ENCODE measurements around the gene CREB5. TPM values are rescaled to one million over a fixed set of nuclear protein-coding genes. Genes with fewer than 3 reads are reported as not detected.

The CREB5 gene
- total RNA-seq, 6 donors from 2014 or later, result 8.3 to 34.6 (median 15.3) TPM

GRCh38 chr7:28806841-28807240 lies 394.5 kb downstream of the CREB5 start:
- no peak overlapping the region for H3K4me3 ChIP-seq
- no peaks in the 10 kb centered on the region for H3K27me3 ChIP-seq
- 91 to 92% methylated on average over 7 of the region's 7 CpGs for WGBS, 2 donors
- H3K9me3 ChIP-seq, result no peaks in the 10 kb centered on the region
- TF ChIP-seq CTCF (IDR thresholded peaks at IDR 0.05), result no peak
- TF ChIP-seq POLR2AphosphoS5 (IDR thresholded peaks at IDR 0.05), result no peak
- TF ChIP-seq POLR2A (IDR thresholded peaks at IDR 0.05), result no peak
- TF ChIP-seq EP300 (IDR thresholded peaks at IDR 0.05), result no peak
- no peak overlapping the region for H3K27ac ChIP-seq
- DNase-seq (no peak), ATAC-seq (ENCODE audit: low FRiP score in 2 of 2) (peak in 1 of 2 donors; percentile 63)
- no peaks in the 10 kb centered on the region for H3K4me1 ChIP-seq
- H3K36me3 ChIP-seq, result peaks cover 0 to 7% (median 3%) of the 10 kb centered on the region in 4 donors

DNA sequence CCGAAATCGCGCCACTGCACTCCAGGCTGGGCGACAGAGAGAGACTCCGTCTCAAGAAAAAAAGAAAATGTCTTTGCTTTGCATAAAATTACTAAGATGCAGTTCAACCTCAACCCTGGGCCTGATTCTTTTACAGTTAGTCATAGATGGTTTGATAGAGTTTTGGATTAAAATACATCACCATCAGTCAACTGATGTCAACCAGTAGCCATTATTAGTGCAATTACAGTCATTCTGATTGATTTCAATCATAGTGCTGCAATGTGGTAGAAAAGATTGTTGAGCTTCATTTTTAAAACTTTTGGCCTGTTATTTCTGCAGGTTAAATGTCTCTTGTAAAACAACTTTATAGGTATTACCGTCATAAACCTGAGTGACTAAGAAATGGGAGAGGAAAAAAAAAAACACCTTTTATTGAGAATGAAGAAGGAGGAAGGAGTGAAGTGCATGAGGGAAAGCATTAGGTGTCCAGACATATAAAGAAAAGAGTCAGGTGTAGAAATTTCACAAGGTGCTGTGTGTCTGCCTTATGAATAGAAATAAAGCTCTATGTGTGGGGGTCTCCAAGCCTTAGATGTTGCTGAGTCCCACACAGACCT lies 395.2 kb downstream of the CREB5 start:
- H3K4me1 ChIP-seq, result no peaks in the 10 kb centered on the region
- ATAC-seq (ENCODE audit: low FRiP score in 2 of 2) (no peak), DNase-seq (no peak)
- no peak overlapping the region for H3K4me3 ChIP-seq
- TF ChIP-seq POLR2AphosphoS5 (IDR thresholded peaks at IDR 0.05) (no peak), EP300 (IDR thresholded peaks at IDR 0.05) (no peak), POLR2A (IDR thresholded peaks at IDR 0.05) (no peak), CTCF (IDR thresholded peaks at IDR 0.05) (no peak)
- no peaks in the 10 kb centered on the region for H3K9me3 ChIP-seq
- H3K27ac ChIP-seq, result no peak overlapping the region
- WGBS, 2 donors, result 97 to 100% methylated on average over 6 of the region's 6 CpGs
- H3K27me3 ChIP-seq, result no peaks in the 10 kb centered on the region
- peaks cover 0 to 7% (median 3%) of the 10 kb centered on the region in 4 donors for H3K36me3 ChIP-seq

GRCh38 chr7:28808796-28809533 lies 396.6 kb downstream of the CREB5 start:
- peak in 1 of 2 donors; percentile 79 for DNase-seq
- TF ChIP-seq POLR2AphosphoS5 (IDR thresholded peaks at IDR 0.05) (no peak), CTCF (IDR thresholded peaks at IDR 0.05) (no peak), POLR2A (IDR thresholded peaks at IDR 0.05) (no peak), EP300 (IDR thresholded peaks at IDR 0.05) (no peak)
- no peak overlapping the region for H3K4me3 ChIP-seq
- no peaks in the 10 kb centered on the region for H3K27me3 ChIP-seq
- no peak overlapping the region for H3K27ac ChIP-seq
- no peaks in the 10 kb centered on the region for H3K4me1 ChIP-seq
- no peaks in the 10 kb centered on the region for H3K9me3 ChIP-seq
- H3K36me3 ChIP-seq, result peaks cover 0 to 7% (median 3%) of the 10 kb centered on the region in 4 donors
- no peak for ATAC-seq (ENCODE audit: low FRiP score in 2 of 2)
- WGBS, 2 donors, result 90 to 91% methylated on average over 23 of the region's 23 CpGs

DNA sequence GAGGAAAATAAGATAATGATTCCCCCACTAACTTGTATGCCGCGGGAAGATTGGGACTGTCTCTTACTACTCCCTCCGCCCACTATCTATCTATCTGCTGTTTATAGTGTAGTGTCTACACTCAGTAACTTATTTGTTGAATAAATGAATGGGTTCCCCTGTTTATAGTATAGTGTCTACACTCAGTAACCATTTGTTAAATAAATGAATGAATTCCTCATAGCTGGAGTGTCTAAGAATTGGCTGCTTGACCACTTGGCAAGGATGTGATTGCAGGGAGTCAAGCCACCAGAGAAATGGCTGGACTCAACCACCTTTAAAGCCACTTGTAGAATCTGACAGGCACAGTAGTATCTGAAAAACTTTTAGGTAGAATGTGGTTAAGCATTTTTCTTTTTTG lies 398.7 kb downstream of the CREB5 start:
- DNase-seq, result no peak
- no peaks in the 10 kb centered on the region for H3K4me1 ChIP-seq
- WGBS, 2 donors, result 86 to 87% methylated on average over 3 of the region's 3 CpGs
- peaks cover 0 to 6% (median 0%) of the 10 kb centered on the region in 4 donors for H3K36me3 ChIP-seq
- no peak overlapping the region for H3K27ac ChIP-seq
- no peak overlapping the region for H3K4me3 ChIP-seq
- no peak for ATAC-seq (ENCODE audit: low FRiP score in 2 of 2)
- TF ChIP-seq CTCF (IDR thresholded peaks at IDR 0.05), result no peak
- no peak for TF ChIP-seq POLR2AphosphoS5 (IDR thresholded peaks at IDR 0.05)
- TF ChIP-seq POLR2A (IDR thresholded peaks at IDR 0.05), result no peak
- TF ChIP-seq EP300 (IDR thresholded peaks at IDR 0.05), result no peak
- H3K9me3 ChIP-seq, result no peaks in the 10 kb centered on the region
- no peaks in the 10 kb centered on the region for H3K27me3 ChIP-seq
